ENCODE measurements around the gene WDPCP.
A peak's percentile ranks its signal among the peaks of the same experiment; 100 is the strongest.
"Not testable (repeated sequence)": the region's sequence is repeated elsewhere in the genome, so short reads cannot be mapped to it uniquely, and the experiment has no call there.

WDPCP gene

GRCh38 chr2:63477686-63478085 is 110.6 kb downstream of the WDPCP start:
- TF ChIP-seq PPARA (CRISPR knock-in tag; IDR thresholded peaks at IDR 0.05; ENCODE audit: borderline replicate concordance): no peak
- TF ChIP-seq BACH2 (CRISPR knock-in tag; IDR thresholded peaks at IDR 0.05; ENCODE audit: borderline replicate concordance): no peak
- TF ChIP-seq SNAI2 (CRISPR knock-in tag; IDR thresholded peaks at IDR 0.05): no peak
- no peak for TF ChIP-seq ZFP3 (CRISPR knock-in tag; IDR thresholded peaks at IDR 0.05)
- TF ChIP-seq TSHZ2 (CRISPR knock-in tag; IDR thresholded peaks at IDR 0.05): no peak
- no peak for TF ChIP-seq RARB (CRISPR knock-in tag; IDR thresholded peaks at IDR 0.05)
- no peak for TF ChIP-seq ZC3H10 (CRISPR knock-in tag; IDR thresholded peaks at IDR 0.05)
- TF ChIP-seq ESRRG (CRISPR knock-in tag; IDR thresholded peaks at IDR 0.05): no peak
- no peak for TF ChIP-seq ZNF70 (CRISPR knock-in tag; IDR thresholded peaks at IDR 0.05)
- no peak for TF ChIP-seq ZNF8 (CRISPR knock-in tag; IDR thresholded peaks at IDR 0.05)
- no peak for TF ChIP-seq ARNTL (CRISPR knock-in tag; IDR thresholded peaks at IDR 0.05; ENCODE audit: borderline replicate concordance, low read depth)
- TF ChIP-seq OSR1 (CRISPR knock-in tag; IDR thresholded peaks at IDR 0.05): no peak
- no peak for TF ChIP-seq TOX (CRISPR knock-in tag; IDR thresholded peaks at IDR 0.05; ENCODE audit: borderline replicate concordance)
- no peak for TF ChIP-seq CREB5 (CRISPR knock-in tag; IDR thresholded peaks at IDR 0.05; ENCODE audit: low read depth)
- TF ChIP-seq ZNF565 (CRISPR knock-in tag; conservative IDR thresholded peaks at IDR 0.05; ENCODE audit: low read depth): no peak
- no peak for TF ChIP-seq PATZ1 (CRISPR knock-in tag; IDR thresholded peaks at IDR 0.05; ENCODE audit: borderline replicate concordance)
- no peak for TF ChIP-seq CSRNP3 (CRISPR knock-in tag; IDR thresholded peaks at IDR 0.05)
- TF ChIP-seq ISL1 (CRISPR knock-in tag; IDR thresholded peaks at IDR 0.05): no peak
- no peak for TF ChIP-seq GLIS3 (CRISPR knock-in tag; IDR thresholded peaks at IDR 0.05)
- no peak for TF ChIP-seq TCF4 (CRISPR knock-in tag; IDR thresholded peaks at IDR 0.05; ENCODE audit: borderline replicate concordance)
- ATAC-seq: no peak

- peak; percentile 56; the same call in 1 of the 2 replicates for TF ChIP-seq ZNF8 (CRISPR knock-in tag; IDR thresholded peaks at IDR 0.05)
- not testable (repeated sequence) for ATAC-seq
Observed at GRCh38 chr2:63469313-63469712, 119.0 kb downstream of the WDPCP start.

- ATAC-seq: peak; percentile 61; the same call in 2 of the 3 replicates
- no peak for TF ChIP-seq SNAI2 (CRISPR knock-in tag; IDR thresholded peaks at IDR 0.05)
- no peak for TF ChIP-seq ZFP3 (CRISPR knock-in tag; IDR thresholded peaks at IDR 0.05)
- TF ChIP-seq ZC3H10 (CRISPR knock-in tag; IDR thresholded peaks at IDR 0.05): no peak
- TF ChIP-seq ESRRG (CRISPR knock-in tag; IDR thresholded peaks at IDR 0.05): no peak
- TF ChIP-seq ZNF70 (CRISPR knock-in tag; IDR thresholded peaks at IDR 0.05): no peak
- TF ChIP-seq PPARA (CRISPR knock-in tag; IDR thresholded peaks at IDR 0.05; ENCODE audit: borderline replicate concordance): no peak
- no peak for TF ChIP-seq PATZ1 (CRISPR knock-in tag; IDR thresholded peaks at IDR 0.05; ENCODE audit: borderline replicate concordance)
- no peak for TF ChIP-seq BACH2 (CRISPR knock-in tag; IDR thresholded peaks at IDR 0.05; ENCODE audit: borderline replicate concordance)
- no peak for TF ChIP-seq RARB (CRISPR knock-in tag; IDR thresholded peaks at IDR 0.05)
- TF ChIP-seq ZNF565 (CRISPR knock-in tag; conservative IDR thresholded peaks at IDR 0.05; ENCODE audit: low read depth): no peak
- TF ChIP-seq TOX (CRISPR knock-in tag; IDR thresholded peaks at IDR 0.05; ENCODE audit: borderline replicate concordance): no peak
Observed at GRCh38 chr2:63465633-63466032, 122.6 kb downstream of the WDPCP start.
